GM23338 (cell line): ENCODE data around the gene CEP72. TPM values are rescaled to one million over a fixed set of nuclear protein-coding genes. Genes with fewer than 3 reads are reported as not detected.
"Not testable (repeated sequence)": the region's sequence is repeated elsewhere in the genome, so short reads cannot be mapped to it uniquely, and the experiment has no call there.

Experiments
- ATAC-seq: fragments of 200-7000 bp; cut with Tn5 transposase; 3 replicates; pipeline ENCODE4 v1.9.1; 2020
- DNase-seq: peaks from one replicate; pipeline ENCODE4 v3.0.0-alpha.2; 2015; ENCODE audit warnings: low spot score
- H2AFZ ChIP-seq: fragments of 200-600 bp; sonication (generic); 2 replicates; pipeline ENCODE4 v1.8.0; 2016; ENCODE audit warnings: antibody characterized with exemption, mild to moderate bottlenecking, moderate library complexity
- H3F3A ChIP-seq: fragments of 200-600 bp; sonication (generic); replicated peaks from 2 replicates; pipeline ENCODE4 v1.8.0; 2017; ENCODE audit warnings: antibody characterized with exemption, mixed run types, low read depth
- H3K27ac ChIP-seq: fragments of 200-600 bp; sonication (generic); 2 replicates; pipeline ENCODE4 v1.6.1; 2016; ENCODE audit warnings: low read depth
- H3K27me3 ChIP-seq: fragments of 200-600 bp; sonication (generic); 2 replicates; pipeline ENCODE4 v1.8.0; 2016; ENCODE audit warnings: mild to moderate bottlenecking, mixed run types, moderate library complexity; ENCODE audit not compliant: insufficient read depth
- H3K36me3 ChIP-seq: fragments of 200-600 bp; sonication (generic); 2 replicates; pipeline ENCODE4 v1.8.0; 2016; ENCODE audit warnings: mild to moderate bottlenecking; ENCODE audit not compliant: insufficient read depth
- H3K4me1 ChIP-seq: fragments of 200-600 bp; sonication (generic); 2 replicates; pipeline ENCODE4 v1.8.0; 2016; ENCODE audit warnings: mild to moderate bottlenecking, moderate library complexity; ENCODE audit not compliant: insufficient read depth
- H3K4me2 ChIP-seq: fragments of 200-600 bp; sonication (generic); 2 replicates; pipeline ENCODE4 v1.7.1; 2017; ENCODE audit warnings: mixed run types
- H3K4me3 ChIP-seq: fragments of 200-600 bp; sonication (generic); 2 replicates; pipeline ENCODE4 v1.6.1; 2016; ENCODE audit warnings: mixed run types
- H3K79me2 ChIP-seq: fragments of 200-600 bp; sonication (generic); replicated peaks from 2 replicates; pipeline ENCODE4 v1.8.0; 2017; ENCODE audit warnings: mild to moderate bottlenecking; ENCODE audit not compliant: insufficient read depth
- H3K9me2 ChIP-seq: fragments of 200-600 bp; sonication (generic); 2 replicates; pipeline ENCODE4 v1.8.0; 2017; ENCODE audit not compliant: insufficient read depth
- H4K20me1 ChIP-seq: fragments of 200-600 bp; sonication (generic); replicated peaks from 2 replicates; pipeline ENCODE4 v1.8.0; 2017; ENCODE audit warnings: mild to moderate bottlenecking; ENCODE audit not compliant: insufficient read depth
- H3K27ac Mint-ChIP-seq: 2 replicates; pipeline ENCODE4 v1.8.0; 2020; ENCODE audit warnings: inconsistent platforms, mild to moderate bottlenecking, moderate library complexity, mixed read lengths
- H3K27me3 Mint-ChIP-seq: 3 replicates; pipeline ENCODE4 v1.8.0; 2022; ENCODE audit warnings: low read depth, mild to moderate bottlenecking, moderate library complexity, mixed read lengths, inconsistent platforms; ENCODE audit not compliant: insufficient read depth, poor library complexity
- H3K36me3 Mint-ChIP-seq: 3 replicates; pipeline ENCODE4 v1.8.0; 2021; ENCODE audit warnings: low read depth, mild to moderate bottlenecking, inconsistent platforms, moderate library complexity, mixed read lengths
- H3K4me1 Mint-ChIP-seq: 3 replicates; pipeline ENCODE4 v1.8.0; 2020; ENCODE audit warnings: mild to moderate bottlenecking, inconsistent platforms, mixed read lengths
- H3K4me3 Mint-ChIP-seq: 3 replicates; pipeline ENCODE4 v1.8.0; 2021; ENCODE audit warnings: moderate library complexity, mild to moderate bottlenecking, inconsistent platforms, mixed read lengths
- H3K9me3 Mint-ChIP-seq: 3 replicates; pipeline ENCODE4 v1.8.0; 2020; ENCODE audit warnings: moderate library complexity, mild to moderate bottlenecking, inconsistent platforms, mixed read lengths
- polyA plus RNA-seq: library from polyadenylated mRNA; unstranded; fragments of >200 nt; fragmentation: Nextera tagmentation; extraction: Ambion mirVana; gene quantifications from 2 replicates; pipeline ENCODE4 v1.2.1, GENCODE V29; 2016
- total RNA-seq: library from RNA; depleted of rRNA; stranded (reverse); fragments of >200 nt; shearing (Covaris generic); gene quantifications from 2 replicates; pipeline ENCODE4 v1.2.3, GENCODE V29; 2014

The CEP72 gene
- total and polyA plus RNA-seq, 2 experiments from 2014 or later = 15.5 to 27.1 TPM

GRCh38 chr5:680118-680795, 68.1 kb downstream of the CEP72 start:
- H3K4me3 ChIP-seq, H3K4me3 Mint-ChIP-seq, ATAC-seq, H3K9me3 Mint-ChIP-seq, H3K79me2 ChIP-seq, H3K4me1 Mint-ChIP-seq, H4K20me1 ChIP-seq, H3K4me1 ChIP-seq, H3K27ac ChIP-seq, H3K4me2 ChIP-seq, H3K9me2 ChIP-seq, H3K27ac Mint-ChIP-seq, H3K27me3 ChIP-seq, DNase-seq, H3K36me3 ChIP-seq, H2AFZ ChIP-seq, H3F3A ChIP-seq, H3K36me3 Mint-ChIP-seq: not testable (repeated sequence)
- peaks cover 19% of the 10 kb centered on the region for H3K27me3 Mint-ChIP-seq

- not testable (repeated sequence) for H2AFZ ChIP-seq, H3F3A ChIP-seq, H3K4me2 ChIP-seq, H3K4me3 Mint-ChIP-seq, H3K9me3 Mint-ChIP-seq, H3K9me2 ChIP-seq, H3K79me2 ChIP-seq, H3K27ac ChIP-seq, H3K4me1 ChIP-seq, H3K36me3 ChIP-seq, ATAC-seq, H3K4me3 ChIP-seq, H3K36me3 Mint-ChIP-seq, H4K20me1 ChIP-seq, H3K4me1 Mint-ChIP-seq, DNase-seq, H3K27ac Mint-ChIP-seq, H3K27me3 ChIP-seq
- peaks cover 19% of the 10 kb centered on the region for H3K27me3 Mint-ChIP-seq
Observed at GRCh38 chr5:680836-681235, 68.7 kb downstream of the CEP72 start.

- H3K27me3 ChIP-seq, H3F3A ChIP-seq, H3K79me2 ChIP-seq, H3K4me2 ChIP-seq, H3K4me3 ChIP-seq, H3K36me3 ChIP-seq, ATAC-seq, H4K20me1 ChIP-seq, H3K4me1 Mint-ChIP-seq, H3K4me1 ChIP-seq, H3K4me3 Mint-ChIP-seq, H3K36me3 Mint-ChIP-seq, H3K27ac ChIP-seq, H2AFZ ChIP-seq, H3K9me3 Mint-ChIP-seq, H3K27ac Mint-ChIP-seq, H3K9me2 ChIP-seq, DNase-seq: not testable (repeated sequence)
- H3K27me3 Mint-ChIP-seq = peaks cover 13% of the 10 kb centered on the region
Observed at GRCh38 chr5:681317-682191, 69.4 kb downstream of the CEP72 start.

- not testable (repeated sequence) for H3K4me1 ChIP-seq, H3K27me3 ChIP-seq, DNase-seq, H3K27ac Mint-ChIP-seq, H2AFZ ChIP-seq, H3K79me2 ChIP-seq, ATAC-seq, H3K36me3 Mint-ChIP-seq, H4K20me1 ChIP-seq, H3K4me1 Mint-ChIP-seq, H3K4me3 Mint-ChIP-seq, H3K27ac ChIP-seq, H3F3A ChIP-seq, H3K9me3 Mint-ChIP-seq, H3K4me3 ChIP-seq, H3K4me2 ChIP-seq, H3K36me3 ChIP-seq, H3K9me2 ChIP-seq
- peaks cover 12% of the 10 kb centered on the region for H3K27me3 Mint-ChIP-seq
Observed at GRCh38 chr5:682216-682615, 70.1 kb downstream of the CEP72 start.

- not testable (repeated sequence) for H3K4me1 ChIP-seq, H3K36me3 Mint-ChIP-seq, H3K9me2 ChIP-seq, ATAC-seq, H3K4me2 ChIP-seq, H3K79me2 ChIP-seq, H3K27me3 Mint-ChIP-seq, H3K4me1 Mint-ChIP-seq, H3F3A ChIP-seq, H3K9me3 Mint-ChIP-seq, H2AFZ ChIP-seq, H4K20me1 ChIP-seq, H3K27ac Mint-ChIP-seq, H3K4me3 Mint-ChIP-seq, H3K4me3 ChIP-seq, DNase-seq, H3K36me3 ChIP-seq, H3K27ac ChIP-seq, H3K27me3 ChIP-seq
Observed at GRCh38 chr5:682651-683358, 70.7 kb downstream of the CEP72 start.
